Ramos (cell line): ENCODE measurements around the gene UTP15.

Experiments used
- in situ Hi-C: fragments of 300-500 bp; cut with MboI; formaldehyde crosslinking; loops from one replicate; pipeline ENCODE4 v1.14.3; 2022; ENCODE audit warnings: low sequenced_read_pairs; ENCODE audit not compliant: unreplicated experiment

Gene UTP15, protein sequence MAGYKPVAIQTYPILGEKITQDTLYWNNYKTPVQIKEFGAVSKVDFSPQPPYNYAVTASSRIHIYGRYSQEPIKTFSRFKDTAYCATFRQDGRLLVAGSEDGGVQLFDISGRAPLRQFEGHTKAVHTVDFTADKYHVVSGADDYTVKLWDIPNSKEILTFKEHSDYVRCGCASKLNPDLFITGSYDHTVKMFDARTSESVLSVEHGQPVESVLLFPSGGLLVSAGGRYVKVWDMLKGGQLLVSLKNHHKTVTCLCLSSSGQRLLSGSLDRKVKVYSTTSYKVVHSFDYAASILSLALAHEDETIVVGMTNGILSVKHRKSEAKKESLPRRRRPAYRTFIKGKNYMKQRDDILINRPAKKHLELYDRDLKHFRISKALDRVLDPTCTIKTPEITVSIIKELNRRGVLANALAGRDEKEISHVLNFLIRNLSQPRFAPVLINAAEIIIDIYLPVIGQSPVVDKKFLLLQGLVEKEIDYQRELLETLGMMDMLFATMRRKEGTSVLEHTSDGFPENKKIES

DNA sequence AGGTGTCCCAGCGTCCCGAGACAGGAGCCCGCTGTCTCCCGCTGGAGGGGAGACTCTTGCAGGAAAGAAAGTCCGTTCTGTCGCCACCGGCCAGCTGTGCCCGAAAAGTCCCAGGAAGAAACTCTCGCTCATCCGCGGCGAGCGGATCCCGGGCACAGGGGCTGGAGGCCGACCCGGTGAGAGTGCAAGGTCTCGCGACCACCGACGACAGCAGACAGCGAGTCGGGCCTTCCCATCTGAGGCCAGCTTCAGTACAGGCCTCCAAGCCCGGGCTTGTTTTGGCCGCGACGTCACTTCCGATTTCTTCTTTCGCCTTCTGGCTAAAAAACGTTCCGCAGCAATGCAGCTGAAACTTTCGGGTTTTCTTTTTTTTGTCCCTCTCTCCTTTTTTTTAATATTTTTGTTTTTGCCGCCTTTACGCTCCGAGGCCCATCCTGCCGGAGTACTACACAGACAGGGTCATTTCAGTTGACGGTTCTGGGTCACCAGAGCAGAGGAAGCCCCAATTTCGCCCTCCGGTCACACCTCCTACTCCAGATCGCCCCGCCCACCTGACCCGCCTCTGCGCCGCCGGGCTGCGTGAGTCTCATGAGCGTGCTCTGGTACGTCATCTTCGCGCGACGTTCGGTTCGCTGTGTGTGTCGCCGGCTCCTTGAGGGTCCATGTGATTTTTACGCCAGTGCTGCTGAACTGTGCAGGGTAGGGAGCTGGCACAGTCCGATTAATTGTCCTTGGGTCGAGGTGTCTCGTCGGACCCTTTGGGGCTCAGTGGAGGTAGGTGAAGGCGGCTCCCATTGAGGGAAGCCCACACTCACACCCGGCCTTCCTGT is at the start of gene UTP15, which contains the start of gene ANKRA2:
Gene UTP15, plus strand, starts transcription at position 605 of the 830 bp plus-strand sequence. CDS start 1,602 bp downstream, outside the sequence.
Gene ANKRA2, minus strand, starts transcription at position 501 of the 830 bp plus-strand sequence. CDS start 2,758 bp downstream, outside the sequence.
- in situ Hi-C loops: no loop called here

DNA sequence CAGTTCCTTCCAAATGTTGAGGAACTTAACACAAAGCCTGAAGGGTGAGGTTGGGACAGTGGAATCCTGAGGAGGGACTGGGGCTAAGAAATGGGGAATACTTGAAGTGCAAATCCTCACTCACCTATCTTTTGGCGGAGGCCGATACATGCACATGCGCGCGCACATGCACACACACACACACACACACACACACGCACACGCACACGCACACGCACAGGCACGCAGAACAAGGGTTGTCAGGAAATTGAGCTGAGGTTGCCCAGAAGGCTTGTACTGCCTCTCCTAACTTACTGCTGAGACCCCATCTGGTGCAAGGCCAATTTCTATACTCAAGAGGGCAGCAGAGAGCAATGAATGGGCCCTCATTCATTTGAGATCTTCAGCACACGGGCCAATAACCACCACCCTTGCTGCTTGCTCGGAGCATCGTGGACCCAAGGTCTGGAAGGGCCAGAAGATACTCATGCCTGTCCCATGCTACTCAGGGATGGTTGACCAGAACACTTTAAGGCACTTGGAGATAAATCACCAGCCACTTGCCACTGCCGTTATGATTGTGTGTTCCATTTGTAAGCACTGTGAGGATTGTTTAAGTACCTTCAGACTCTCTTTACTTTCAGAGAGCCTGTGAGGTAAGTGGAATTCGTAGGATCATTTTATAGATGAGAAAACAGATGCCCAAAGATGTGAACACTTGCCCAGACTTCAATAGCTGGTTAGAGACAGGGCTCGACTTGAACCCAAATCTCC is 45.8 kb upstream of the UTP15 start:
- in situ Hi-C loops: no loop called here

DNA sequence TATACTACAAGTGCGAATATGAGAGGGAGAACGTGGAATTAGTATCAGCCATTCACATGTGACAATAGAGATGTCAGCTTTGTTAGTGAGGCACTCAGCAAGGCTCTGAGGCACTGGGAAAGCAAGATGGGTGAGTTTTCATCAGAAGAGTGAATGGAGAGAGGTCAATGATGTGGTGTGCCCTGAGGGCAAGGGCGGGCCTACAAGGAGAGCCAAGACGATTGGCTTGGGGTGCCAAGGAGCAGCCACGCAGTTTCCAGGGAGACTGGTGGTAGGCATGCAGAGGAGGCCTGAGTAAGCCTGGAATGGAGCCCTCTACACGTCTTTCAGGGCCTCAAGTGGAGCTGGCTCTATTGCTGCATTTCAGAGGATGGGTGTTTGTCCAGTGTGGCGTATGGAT is 42.6 kb upstream of the UTP15 start:
- in situ Hi-C loops: no loop called here

DNA sequence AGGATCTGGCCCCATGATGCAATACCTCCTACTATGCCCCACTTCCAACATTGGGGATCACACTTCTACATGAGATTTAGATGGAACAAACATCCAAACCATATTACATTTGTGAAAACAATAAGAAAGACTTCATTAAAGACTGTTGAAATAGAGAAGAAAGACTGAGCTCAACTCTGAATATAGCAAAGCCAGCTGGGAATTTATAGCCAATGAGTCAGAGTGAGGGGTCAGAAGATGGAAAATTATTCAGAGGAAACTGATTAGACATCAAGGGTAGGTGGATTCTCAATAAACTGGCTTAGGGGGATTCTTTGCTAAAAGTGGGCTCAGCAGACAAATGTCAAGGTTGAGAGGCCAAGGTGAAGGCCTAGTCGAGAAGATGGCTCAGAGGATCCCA is 41.7 kb upstream of the UTP15 start:
- in situ Hi-C loops: no loop called here

DNA sequence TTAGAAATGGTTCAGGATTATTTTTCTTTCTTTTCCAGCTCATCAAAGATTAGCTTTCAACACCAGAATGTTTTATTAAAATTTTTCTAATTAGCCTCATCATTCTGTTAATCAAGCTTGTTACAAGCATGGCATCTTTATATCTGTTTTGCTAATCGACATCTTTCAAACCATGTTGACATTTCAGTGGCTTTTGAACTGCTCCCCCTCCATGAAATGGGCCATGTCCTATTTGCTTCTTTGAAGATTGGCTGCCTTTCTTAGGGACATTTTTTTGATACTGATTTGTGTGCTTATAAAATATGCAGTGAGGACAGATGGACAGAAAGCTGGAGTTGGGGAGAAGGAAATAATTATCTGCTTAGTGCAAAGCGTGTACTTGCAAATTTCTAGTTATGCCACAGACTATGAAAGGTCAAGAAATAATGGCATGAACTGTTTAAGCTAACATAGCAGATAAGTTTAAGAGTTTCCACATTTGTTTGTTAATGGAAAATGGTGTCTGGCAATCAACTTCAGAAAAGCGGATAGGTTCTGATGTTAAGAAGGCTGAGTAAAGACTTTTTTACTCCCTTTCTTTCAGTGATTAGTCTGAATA is 39.8 kb upstream of the UTP15 start:
- in situ Hi-C loops: no loop called here

DNA sequence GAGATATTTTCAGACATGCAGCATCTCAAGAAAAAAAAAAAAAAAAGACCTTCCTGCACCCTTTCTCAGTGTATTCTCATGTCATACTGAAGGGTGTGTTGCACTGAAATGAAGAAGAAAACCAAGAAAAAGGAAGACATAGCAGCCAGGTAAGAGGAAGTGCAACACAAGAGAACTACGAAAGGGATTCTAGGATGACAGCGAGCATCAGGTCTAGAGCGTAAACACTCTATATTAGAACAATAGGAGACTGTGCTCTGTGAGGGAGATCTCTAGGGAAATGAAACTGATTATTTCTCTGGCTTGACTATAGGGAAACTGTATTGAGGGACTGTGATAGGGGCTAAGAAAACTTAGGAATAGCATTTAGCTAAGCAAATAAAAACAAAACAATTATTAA is 37.3 kb upstream of the UTP15 start:
- in situ Hi-C loops: no loop called here

DNA sequence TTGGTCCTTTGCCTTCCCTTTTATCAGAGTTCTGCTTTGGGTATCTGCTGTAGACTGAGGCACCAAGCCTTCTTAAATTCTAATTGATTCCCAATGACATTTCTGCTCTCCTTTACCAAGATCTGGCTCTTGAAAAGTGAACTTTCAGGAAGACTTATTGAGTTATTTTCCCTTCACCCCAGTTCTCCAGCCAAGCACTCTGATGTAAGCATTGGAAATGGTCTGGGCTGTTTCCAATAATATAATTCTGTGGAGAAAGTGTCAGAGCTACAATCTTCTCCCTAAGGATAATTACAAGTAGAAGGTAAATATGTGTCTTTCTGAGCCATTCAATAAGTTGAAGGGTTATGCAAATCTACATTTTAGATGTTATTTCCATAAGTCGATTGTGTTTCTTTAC is 36.5 kb upstream of the UTP15 start:
- in situ Hi-C loops: no loop called here

DNA sequence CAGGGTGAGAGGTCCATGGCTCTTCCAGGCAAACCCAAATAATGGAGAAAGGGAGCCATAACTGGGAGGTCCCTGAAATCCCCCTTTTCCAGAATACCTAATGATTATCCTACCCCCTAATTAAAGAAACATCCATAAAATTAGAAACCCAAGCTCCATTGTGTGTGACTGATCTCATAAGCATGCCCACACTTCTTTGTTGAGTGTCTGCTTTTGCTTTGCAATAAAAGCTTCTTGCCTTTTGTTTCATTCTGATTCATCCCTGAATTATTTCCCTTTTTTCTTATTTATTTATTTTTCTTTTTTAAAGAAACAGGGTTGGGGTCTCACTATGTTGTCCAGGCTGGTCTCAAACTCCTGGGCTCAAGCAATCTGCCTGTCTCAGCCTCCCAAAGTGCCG is 34.2 kb upstream of the UTP15 start:
- in situ Hi-C loops: no loop called here

DNA sequence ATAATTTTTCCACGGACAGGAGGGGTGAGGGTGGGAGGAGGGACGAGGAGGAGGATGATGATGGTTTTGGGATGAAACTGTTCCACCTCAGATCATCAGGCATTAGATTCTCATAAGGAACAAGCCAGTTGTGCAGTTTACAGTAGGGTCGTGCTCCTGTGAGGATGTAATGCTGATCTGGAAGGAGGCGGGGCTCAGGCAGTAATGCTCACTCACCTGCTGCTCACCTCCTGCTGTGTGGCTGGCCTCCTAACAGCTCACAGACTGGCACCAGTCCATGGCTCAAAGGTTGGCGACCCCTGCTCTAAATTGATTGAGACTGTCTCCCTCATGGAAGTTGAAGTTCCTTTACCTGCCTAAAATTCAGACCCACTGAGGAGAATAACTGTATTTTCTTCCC is 33.3 kb upstream of the UTP15 start:
- in situ Hi-C loops: no loop called here

DNA sequence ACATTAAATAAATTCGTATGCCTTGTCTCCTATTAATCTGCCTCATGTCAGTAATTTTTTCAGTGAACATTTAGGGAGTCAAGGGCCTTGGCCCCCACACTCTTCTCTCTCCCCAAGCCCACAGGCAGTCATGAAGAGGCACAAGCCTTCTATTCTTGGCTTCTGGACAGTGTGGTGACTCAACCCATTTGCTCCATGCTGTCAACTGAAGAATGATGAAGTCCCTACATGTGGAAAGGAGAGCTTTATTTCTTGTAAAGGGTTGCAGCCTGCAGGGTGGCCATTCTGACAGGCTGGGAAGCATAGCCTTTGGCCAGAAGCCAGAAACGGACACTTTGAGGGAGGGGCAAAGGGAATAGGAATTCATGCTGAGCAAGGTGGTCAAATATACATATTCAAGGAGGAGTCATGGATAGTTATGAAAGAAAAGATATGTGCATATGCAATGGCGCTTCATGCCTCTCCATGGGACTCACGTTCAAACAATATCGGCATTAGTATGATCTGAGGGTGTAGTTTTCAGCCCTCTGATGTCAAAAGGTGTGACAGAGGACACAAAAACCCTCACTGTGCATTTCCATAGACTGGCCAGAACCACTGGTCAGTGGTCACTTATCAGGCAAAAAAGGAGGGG is 31.4 kb upstream of the UTP15 start:
- in situ Hi-C loops: no loop called here

DNA sequence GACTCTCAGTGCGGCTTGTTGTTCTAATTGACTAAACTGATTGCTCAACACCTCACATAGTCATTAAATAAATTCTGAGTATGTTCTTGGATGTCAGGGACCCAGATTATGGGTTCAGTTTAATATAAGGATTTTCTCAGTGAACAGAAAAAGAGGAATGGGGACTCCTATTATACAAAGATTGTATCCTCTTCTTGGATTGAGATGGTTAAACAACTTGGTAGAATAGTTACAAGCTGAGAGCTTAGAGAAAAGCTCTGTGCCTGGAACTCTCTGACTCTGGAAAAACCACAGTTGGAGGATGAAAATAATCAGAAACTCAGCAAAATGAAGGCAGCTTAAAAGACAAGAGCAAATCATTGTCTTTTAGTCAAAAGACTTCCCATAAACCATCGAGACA is 30.6 kb upstream of the UTP15 start:
- in situ Hi-C loops: no loop called here

DNA sequence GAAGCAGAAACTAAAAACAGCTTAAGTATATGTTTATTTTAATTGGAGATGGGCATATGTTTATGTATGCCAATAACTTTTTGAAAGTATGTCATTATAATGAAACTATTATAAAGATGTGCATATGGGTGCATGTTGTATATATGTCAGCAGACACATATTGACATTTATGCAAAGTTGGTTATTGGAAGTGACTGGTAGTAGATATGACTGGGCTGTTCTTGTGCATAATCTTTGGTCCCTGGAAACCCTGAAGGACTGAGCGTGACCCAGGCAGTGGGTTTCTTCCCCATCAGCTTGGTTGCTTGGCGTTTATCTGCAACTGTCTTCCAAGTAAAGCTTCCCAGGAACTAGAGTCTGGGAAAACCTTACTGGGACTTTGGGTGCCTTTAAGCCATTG is 25.8 kb upstream of the UTP15 start:
- in situ Hi-C loops: no loop called here

DNA sequence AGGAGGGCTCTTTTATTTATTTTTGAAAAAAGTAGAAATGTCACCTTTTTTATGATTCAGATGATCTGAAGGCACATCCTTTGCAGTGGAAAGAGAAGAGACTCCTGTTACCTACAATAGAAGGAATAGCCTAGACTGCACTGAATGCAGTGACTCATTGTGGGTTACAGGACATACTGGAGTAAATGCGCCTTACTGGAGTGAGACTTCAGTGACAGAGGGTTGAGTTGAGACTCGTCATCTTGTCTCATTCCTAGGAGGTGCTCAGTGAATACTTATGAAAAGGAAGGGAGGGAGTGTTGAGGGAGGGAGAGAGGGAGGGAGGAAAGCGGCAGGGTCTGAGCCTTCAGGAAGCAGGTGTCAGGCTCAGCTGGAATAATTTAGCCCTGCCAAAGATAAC is 25.4 kb upstream of the UTP15 start:
- in situ Hi-C loops: no loop called here

DNA sequence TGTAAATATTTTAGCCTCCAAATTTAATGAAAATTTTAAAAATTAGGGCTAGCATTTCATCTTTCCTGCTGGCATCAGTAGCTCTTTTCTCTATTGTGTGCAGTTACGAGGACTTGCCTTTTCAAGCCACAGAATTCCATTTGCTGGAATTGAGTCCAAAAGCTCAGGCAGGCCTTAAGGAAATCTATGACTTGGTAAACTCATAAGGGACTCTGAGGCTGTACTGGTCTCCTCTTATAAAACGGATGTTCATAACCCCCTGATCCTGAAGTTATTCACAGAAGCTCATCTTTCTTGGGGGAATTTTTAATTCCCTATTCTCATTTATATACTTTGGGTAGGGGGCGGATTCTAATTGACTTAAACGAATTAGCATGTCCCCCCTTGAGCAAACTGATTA is 23.5 kb upstream of the UTP15 start:
- in situ Hi-C loops: no loop called here

DNA sequence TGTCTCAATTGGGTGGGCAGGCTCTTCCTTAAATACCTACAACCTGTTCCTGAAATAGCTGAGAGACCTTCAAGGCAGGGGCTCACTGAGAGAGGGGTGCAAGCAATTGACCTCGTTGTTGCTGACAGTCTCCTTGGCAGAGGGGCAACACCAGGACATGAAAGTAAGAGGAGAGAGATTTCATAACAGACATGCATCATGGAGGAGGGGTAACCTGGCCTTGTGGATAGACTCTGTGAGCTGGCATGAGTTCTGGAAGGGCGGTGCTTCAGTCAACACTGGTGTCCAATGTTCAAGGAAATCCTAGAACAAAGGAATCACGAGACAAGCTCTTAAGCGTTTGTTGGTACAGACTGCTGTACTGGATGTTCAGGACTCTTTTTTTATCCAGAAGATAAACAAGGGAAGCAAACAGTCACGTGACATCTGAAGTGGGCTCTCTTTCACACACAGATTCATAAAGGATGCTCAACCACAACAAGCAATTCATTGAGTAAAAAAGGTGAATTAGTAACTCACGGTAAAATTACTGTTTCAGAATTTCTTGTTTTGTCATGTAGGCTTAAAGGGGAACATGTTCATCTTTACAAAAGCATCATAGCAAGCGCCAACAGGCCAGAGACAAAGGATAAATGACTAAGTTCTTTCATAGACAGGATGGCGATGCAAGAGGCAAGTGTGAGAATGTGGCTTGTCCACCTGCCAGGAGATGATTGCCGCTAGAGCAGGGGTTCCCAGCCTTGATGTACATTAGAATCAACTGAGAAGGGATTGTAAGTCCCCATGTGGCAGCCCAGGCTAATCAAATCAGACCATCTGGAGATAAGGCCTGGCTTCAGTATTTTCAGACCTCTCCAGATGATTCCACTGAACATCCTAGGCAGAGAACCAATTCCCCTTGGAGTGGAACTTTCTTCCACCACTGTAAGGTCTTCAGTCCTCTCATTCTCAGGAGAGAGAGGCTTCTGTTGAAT is 20.8 kb upstream of the UTP15 start:
- in situ Hi-C loops: no loop called here

DNA sequence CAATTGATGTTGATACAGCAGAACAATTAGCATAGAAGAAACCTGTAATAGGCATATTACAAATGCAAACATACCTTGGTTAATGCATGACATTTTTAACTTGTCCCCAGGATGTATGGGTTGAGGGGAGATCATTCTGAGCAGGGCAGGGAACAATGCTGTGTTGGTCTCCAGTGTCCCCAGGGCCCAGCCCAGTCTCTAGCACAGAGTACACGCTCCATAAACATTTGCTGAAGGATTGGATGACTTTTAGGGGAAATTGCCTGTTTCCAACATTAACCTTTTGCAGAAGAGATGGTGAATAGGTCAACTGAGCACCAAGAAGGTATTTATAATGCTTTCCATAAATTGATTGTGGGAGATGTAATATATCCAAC is 20.2 kb upstream of the UTP15 start:
- in situ Hi-C loops: no loop called here

DNA sequence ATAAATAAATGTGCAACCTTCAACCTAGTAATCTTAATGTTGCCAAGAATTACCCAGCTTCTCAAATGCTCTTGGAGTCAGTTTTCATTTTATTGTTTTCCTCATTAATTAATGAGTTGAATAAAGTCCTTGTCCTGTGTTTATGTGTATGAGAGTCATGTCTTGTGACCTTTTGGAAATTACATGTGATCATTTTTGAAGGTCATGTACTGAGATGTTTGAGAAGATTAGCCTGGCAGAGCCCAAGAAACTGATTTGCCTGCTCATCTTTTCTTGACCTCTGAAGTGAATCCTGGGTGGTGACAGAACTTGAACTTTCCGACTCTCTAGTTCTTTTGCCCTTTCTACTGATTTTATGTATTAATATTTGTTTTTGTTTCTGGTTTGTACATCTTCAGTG is 15.5 kb upstream of the UTP15 start:
- in situ Hi-C loops: no loop called here

DNA sequence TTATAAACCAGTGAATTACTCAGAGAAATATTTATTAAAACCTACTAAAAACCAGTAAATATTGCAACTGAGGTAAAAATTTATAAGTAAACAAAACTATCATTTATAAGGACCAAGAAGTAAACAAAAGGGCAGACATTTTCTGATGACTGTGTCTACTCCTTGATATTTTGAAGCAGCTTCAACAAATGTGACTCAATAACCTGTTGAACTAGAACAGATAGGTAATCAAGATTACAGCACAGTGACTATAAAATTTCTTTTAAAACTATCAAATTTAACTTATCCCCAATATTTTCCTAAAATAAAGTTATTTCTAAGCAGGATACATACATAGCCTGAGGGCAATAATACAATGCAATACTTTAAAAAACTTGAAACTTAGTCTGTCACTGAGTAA is 12.9 kb upstream of the UTP15 start:
- in situ Hi-C loops: no loop called here

DNA sequence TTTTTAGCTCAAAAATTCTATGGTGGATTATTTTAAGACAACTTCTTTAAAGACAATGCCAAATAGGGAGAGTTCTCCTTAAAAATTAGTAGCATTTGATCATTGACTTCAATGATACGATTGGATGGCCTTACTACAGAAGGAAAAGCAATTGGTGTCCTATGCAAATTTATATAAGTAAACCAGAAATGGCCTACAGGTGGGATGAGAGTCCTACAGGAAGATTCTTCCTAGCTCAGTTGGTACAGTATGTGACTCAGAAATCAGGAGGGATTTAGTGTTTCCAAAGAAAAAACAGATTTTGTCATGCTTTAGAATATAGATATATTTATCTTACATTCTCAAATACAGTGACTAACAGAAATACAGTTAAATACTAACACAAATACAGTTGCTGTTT is 6.6 kb upstream of the UTP15 start:
- in situ Hi-C loops: no loop called here
